ENCODE measurements around the gene FDXACB1. TPM values are rescaled to one million over a fixed set of nuclear protein-coding genes. Genes with fewer than 3 reads are reported as not detected.
A peak's percentile ranks its signal among the peaks of the same experiment; 100 is the strongest.

The FDXACB1 gene
- total RNA-seq, 4 donors from 2014 or later = 1.1 to 3.3 (median 2.8) TPM

DNA sequence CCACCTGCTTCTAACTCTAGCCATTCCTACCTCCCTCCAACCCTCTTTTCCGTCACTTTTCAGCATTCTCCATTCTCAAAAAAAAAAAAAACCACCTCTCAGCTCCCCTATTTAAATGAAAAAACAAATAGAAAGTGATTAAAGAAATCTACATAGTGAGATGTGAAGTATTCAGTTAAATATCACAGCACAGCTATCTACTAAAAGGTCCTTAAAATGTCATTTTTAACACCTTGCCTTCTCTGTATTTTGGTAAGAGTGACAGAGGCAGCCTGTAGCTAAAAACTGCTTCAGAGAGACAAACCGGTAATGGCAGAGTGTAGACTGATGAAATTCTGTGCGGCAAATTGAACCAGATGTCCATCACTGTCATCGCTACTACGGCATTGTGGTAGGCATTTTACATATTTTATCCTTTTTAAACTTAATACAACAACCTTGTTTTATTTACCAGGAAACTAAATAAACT is 7.2 kb downstream of the FDXACB1 start:
- intact Hi-C loops (cut with DNase I) = loop anchor here (10.0 kb wide), 1 partner anchor 53 kb away; no protein-coding TSS in a partner anchor
- DNase-seq = no peak
- H3K4me1 ChIP-seq = peaks cover 6 to 22% (median 13%) of the 10 kb centered on the region in 3 donors
- peak overlapping the region; percentile 91 to 95 (median 92) for H3K27ac ChIP-seq
- peak overlapping the region; percentile 80 to 86 (median 84) for H3K4me3 ChIP-seq
- no peaks in the 10 kb centered on the region for H3K9me3 ChIP-seq
- WGBS, 2 donors = 46 to 57% methylated on average over 5 of the region's 5 CpGs
- H3K27me3 ChIP-seq = no peaks in the 10 kb centered on the region
- H3K36me3 ChIP-seq = peaks cover 0 to 44% (median 0%) of the 10 kb centered on the region in 3 donors
- TF ChIP-seq, protein P1, sequence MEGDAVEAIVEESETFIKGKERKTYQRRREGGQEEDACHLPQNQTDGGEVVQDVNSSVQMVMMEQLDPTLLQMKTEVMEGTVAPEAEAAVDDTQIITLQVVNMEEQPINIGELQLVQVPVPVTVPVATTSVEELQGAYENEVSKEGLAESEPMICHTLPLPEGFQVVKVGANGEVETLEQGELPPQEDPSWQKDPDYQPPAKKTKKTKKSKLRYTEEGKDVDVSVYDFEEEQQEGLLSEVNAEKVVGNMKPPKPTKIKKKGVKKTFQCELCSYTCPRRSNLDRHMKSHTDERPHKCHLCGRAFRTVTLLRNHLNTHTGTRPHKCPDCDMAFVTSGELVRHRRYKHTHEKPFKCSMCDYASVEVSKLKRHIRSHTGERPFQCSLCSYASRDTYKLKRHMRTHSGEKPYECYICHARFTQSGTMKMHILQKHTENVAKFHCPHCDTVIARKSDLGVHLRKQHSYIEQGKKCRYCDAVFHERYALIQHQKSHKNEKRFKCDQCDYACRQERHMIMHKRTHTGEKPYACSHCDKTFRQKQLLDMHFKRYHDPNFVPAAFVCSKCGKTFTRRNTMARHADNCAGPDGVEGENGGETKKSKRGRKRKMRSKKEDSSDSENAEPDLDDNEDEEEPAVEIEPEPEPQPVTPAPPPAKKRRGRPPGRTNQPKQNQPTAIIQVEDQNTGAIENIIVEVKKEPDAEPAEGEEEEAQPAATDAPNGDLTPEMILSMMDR (IDR thresholded peaks at IDR 0.05) = no peak
- no peak for TF ChIP-seq POLR2A (IDR thresholded peaks at IDR 0.05)

DNA sequence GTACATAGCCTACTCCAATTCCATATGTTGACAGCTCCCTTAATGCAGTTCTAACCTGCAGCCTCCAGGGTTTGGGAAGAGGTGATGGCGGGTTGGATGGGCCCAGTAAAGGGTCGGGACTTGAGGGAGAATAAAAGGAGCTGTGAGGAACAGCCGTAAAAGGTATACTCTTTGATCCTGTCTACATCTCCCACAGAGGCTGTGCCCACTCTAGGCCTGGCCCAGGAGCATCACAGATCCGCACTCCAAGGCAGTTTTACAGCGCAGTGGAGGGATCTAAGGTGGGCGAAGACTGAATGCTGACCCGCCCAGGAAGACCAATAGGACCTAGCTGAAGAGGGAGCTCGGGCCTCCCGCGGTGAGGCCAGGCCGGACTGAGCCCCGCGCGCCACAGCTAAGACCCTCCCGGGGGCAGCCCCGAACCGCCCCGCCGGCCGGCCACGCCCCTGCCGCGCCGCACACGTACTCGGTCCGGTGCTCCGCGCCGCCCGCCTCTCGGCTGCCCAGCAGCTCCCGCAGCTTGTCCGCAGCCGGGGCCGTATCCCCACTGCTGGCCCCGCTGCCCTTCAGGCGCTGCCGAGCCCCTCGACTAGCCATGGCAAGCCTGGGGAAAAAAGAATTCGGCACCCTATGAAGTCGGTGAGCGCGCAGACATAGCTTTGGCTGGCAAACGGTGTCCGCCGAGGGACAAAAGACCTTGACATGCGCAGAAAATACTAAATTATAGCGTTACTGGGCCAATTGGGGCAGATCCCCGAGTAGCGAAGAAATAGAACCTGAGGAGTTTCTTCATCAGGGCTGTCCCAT is 7.9 kb downstream of the FDXACB1 start, which contains the start of gene ALG9:
Gene ALG9, minus strand, starts transcription at position 696 of the 807 bp plus-strand sequence. Its CDS starts 99 bp downstream, at position 597.
- Histone ChIP-seq H3K4me1 (peaks cover 6 to 22% (median 13%) of the 10 kb centered on the region in 3 donors), H3K36me3 (peaks cover 0 to 44% (median 6%) of the 10 kb centered on the region in 3 donors), H3K27ac (peak within 1 kb of the TSS; percentile 91 to 95 (median 92)), H3K9me3 (no peaks in the 10 kb centered on the region), H3K27me3 (no peaks in the 10 kb centered on the region), H3K4me3 (peak within 1 kb of the TSS; percentile 80 to 86 (median 84))
- intact Hi-C loops (cut with DNase I) = loop anchor here (10.0 kb wide), 1 partner anchor 54 kb away; no protein-coding TSS in a partner anchor
- no peak for DNase-seq
- TF ChIP-seq, protein P1 (IDR thresholded peaks at IDR 0.05) = peak in 5 of 6 experiments; percentile 25 to 65 (median 43)
- peak in 1 of 4 donors; percentile 44 for TF ChIP-seq POLR2A (IDR thresholded peaks at IDR 0.05)
- WGBS, 2 donors = 0% methylated on average over 4 to 11 of the region's 51 CpGs

- Histone ChIP-seq H3K9me3 (no peaks in the 10 kb centered on the region), H3K4me3 (peak overlapping the region; percentile 80 to 86 (median 84)), H3K4me1 (peaks cover 6 to 22% (median 13%) of the 10 kb centered on the region in 3 donors), H3K27ac (peak overlapping the region; percentile 91 to 95 (median 92)), H3K27me3 (no peaks in the 10 kb centered on the region), H3K36me3 (peaks cover 0 to 44% (median 6%) of the 10 kb centered on the region in 3 donors)
- TF ChIP-seq, protein P1 (IDR thresholded peaks at IDR 0.05) = no peak
- no peak for TF ChIP-seq POLR2A (IDR thresholded peaks at IDR 0.05)
- intact Hi-C loops (cut with DNase I) = loop anchor here (10.0 kb wide), 1 partner anchor 54 kb away; no protein-coding TSS in a partner anchor
- no peak for DNase-seq
These were observed 8.5 kb downstream of the FDXACB1 start for GRCh38 chr11:111870522-111870885.

GRCh38 chr11:111870113-111870512 is 8.9 kb downstream of the FDXACB1 start:
- peak overlapping the region in 1 of 4 donors; percentile 84 for H3K4me3 ChIP-seq
- no peak for DNase-seq
- 31 to 56% methylated on average over 1 of the region's 1 CpG for WGBS, 2 donors
- no peaks in the 10 kb centered on the region for H3K9me3 ChIP-seq
- H3K4me1 ChIP-seq = peaks cover 6 to 22% (median 13%) of the 10 kb centered on the region in 3 donors
- peak overlapping the region in 2 of 4 donors; percentile 94 to 95 for H3K27ac ChIP-seq
- peaks cover 0 to 44% (median 6%) of the 10 kb centered on the region in 3 donors for H3K36me3 ChIP-seq
- no peak for TF ChIP-seq POLR2A (IDR thresholded peaks at IDR 0.05)
- TF ChIP-seq, protein P1 (IDR thresholded peaks at IDR 0.05) = no peak
- H3K27me3 ChIP-seq = no peaks in the 10 kb centered on the region
- intact Hi-C loops (cut with DNase I) = loop anchor here (10.0 kb wide), 1 partner anchor 55 kb away; no protein-coding TSS in a partner anchor

DNA sequence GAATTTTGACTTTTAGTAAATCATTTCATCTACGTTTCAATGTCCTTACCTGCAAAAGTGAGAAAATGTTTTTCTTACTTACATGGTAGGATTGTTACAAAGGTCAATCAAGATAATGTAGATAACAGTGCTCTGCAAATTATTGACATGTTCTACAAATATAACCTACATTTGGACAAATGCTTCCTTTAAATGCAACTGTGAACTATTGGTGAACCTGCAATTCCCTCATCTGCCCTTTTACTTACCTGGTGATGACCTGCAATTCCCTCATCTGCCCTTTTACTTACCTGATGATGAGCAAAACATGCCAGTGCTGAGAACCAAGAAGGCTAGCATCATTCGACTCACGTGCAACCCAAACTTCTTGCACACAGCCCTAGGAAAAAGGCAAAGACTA is 18.7 kb downstream of the FDXACB1 start:
- TF ChIP-seq POLR2A (IDR thresholded peaks at IDR 0.05) = no peak
- TF ChIP-seq, protein P1 (IDR thresholded peaks at IDR 0.05) = no peak
- no peak overlapping the region for H3K27ac ChIP-seq
- intact Hi-C loops (cut with DNase I) = no loop called here
- no peak overlapping the region for H3K4me3 ChIP-seq
- no peaks in the 10 kb centered on the region for H3K27me3 ChIP-seq
- DNase-seq = no peak
- no peaks in the 10 kb centered on the region for H3K9me3 ChIP-seq
- H3K36me3 ChIP-seq = peaks cover 5 to 99% (median 14%) of the 10 kb centered on the region in 3 donors
- WGBS, 2 donors = 93 to 97% methylated on average over 3 of the region's 3 CpGs
- no peaks in the 10 kb centered on the region for H3K4me1 ChIP-seq
